SKM-1 treated with dmso at 0.1 percent for 144 hours (cell line): ENCODE data around the gene TNFRSF6B.

Experiments used
- DNase-seq: peaks from one replicate; lab custom pipeline; 2025; ENCODE audit not compliant: unreplicated experiment; lab: John Stamatoyannopoulos, UW

The TNFRSF6B gene

DNA sequence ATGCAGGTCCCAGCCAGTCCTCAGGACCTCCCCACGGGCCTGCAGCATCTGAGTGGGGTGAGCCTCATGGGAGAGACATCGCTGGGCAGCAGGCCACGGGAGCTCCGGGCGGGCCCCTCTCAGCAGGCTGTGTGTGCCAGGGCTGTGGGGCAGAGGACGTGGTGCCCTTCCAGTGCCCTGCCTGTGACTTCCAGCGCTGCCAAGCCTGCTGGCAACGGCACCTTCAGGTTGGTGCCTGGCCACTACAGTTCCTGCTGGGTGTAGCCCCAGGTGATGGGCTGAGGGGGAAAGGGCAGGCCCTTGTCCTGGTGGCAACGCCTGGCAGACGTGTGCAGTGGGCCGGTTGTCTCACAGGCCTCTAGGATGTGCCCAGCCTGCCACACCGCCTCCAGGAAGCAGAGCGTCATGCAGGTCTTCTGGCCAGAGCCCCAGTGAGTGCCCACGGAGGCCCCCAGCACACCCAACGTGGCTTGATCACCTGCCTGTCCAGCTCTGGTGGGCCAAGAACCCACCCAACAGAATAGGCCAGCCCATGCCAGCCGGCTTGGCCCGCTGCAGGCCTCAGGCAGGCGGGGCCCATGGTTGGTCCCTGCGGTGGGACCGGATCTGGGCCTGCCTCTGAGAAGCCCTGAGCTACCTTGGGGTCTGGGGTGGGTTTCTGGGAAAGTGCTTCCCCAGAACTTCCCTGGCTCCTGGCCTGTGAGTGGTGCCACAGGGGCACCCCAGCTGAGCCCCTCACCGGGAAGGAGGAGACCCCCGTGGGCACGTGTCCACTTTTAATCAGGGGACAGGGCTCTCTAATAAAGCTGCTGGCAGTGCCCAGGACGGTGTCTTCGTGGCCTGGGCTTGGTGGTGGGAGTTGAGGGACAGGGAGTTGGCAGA, 787 bp upstream of the TNFRSF6B start:
- no peak for DNase-seq

DNA sequence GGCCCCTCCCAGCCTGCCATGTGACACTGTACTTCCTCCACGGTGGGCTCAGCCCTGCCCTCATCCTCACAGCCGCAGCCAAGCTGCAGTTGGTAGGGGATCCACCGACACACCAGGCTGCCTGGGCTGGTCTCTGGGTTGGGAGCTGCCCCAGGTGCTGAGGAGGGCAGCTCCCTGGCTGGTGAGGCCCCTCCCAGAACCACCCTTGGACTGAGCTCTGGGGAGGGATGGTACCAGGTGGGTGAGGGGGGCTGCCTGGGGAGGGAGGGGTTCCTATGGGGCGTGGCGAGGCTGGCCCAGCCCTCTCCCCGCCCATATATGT, 185 bp upstream of the TNFRSF6B start:
- DNase-seq: no peak

DNA sequence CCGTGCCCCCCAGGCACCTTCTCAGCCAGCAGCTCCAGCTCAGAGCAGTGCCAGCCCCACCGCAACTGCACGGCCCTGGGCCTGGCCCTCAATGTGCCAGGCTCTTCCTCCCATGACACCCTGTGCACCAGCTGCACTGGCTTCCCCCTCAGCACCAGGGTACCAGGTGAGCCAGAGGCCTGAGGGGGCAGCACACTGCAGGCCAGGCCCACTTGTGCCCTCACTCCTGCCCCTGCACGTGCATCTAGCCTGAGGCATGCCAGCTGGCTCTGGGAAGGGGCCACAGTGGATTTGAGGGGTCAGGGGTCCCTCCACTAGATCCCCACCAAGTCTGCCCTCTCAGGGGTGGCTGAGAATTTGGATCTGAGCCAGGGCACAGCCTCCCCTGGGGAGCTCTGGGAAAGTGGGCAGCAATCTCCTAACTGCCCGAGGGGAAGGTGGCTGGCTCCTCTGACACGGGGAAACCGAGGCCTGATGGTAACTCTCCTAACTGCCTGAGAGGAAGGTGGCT, 960 bp downstream of the TNFRSF6B start:
- no peak for DNase-seq

DNA sequence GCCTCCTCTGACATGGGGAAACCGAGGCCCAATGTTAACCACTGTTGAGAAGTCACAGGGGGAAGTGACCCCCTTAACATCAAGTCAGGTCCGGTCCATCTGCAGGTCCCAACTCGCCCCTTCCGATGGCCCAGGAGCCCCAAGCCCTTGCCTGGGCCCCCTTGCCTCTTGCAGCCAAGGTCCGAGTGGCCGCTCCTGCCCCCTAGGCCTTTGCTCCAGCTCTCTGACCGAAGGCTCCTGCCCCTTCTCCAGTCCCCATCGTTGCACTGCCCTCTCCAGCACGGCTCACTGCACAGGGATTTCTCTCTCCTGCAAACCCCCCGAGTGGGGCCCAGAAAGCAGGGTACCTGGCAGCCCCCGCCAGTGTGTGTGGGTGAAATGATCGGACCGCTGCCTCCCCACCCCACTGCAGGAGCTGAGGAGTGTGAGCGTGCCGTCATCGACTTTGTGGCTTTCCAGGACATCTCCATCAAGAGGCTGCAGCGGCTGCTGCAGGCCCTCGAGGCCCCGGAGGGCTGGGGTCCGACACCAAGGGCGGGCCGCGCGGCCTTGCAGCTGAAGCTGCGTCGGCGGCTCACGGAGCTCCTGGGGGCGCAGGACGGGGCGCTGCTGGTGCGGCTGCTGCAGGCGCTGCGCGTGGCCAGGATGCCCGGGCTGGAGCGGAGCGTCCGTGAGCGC, 1.6 kb downstream of the TNFRSF6B start:
- no peak for DNase-seq

DNA sequence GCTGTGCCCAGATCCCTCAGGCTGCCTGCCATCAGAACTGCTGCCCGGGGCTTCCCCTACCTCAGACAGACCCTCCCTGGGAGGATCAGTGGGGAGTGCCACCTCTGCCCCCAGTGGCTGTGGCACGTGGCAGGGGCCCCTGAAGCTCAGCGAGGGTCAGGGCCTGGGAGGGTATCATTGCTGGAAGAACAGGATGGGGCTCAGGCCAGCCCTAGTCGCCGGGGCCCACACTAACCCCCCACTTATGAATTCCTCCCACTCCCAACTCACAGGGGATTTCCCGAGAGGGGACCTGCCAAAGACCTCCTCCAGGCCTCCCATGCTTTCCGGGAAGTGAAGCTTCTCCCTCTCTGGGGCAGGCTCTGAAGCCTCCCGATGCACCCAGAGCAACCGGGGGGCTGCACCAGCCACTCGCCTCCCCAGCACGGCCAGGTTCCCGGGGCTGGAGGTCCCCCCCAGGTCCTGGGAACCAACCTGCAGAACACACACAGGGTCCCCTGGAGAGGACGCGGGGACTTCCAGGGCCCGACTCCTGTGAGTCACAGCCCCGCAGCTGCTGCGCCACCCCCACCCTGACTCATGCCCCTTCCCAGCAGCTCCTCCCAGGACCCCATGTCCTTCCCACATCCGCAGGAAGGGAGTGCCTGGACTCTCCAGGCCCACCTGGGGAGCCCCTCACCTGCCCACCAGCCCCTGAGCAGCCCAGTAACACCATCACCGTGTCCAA, 2.5 kb downstream of the TNFRSF6B start:
- DNase-seq: no peak

DNA sequence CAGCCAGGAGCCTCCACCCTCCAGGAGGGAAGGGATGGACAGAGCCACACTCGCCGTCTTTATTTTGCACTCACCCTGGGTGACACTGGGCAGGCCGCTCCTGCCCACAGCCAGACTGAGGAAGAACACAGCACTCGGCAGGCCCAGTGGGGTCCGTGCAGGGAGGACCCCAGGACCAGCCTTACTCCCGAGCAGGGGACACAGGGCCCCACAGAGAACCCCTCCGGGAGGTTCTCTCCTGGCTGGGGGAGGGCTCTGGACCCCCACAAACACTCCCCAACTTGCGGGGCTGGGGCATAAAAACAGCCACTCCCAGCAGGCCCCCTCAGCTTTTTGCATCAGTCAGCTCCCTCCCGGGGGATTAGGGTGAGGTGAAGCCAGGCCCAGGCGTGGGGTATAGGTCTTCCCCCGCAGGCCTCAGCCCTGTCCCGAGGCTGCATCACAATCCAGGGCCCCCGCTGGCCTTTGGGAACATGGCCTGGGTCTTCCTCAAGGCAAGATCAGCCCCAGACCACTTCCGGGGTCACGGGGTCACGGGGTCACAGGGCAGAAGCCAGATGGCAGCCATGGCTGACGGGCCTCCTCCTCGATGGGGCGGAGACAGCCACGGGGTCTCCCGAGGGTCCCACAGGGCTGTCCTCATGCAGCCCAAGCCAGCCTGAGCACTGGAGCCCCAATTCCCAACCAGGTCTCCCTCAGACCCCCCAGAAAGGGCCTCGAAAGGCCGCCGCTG, 3.2 kb downstream of the TNFRSF6B start:
- DNase-seq: no peak

DNA sequence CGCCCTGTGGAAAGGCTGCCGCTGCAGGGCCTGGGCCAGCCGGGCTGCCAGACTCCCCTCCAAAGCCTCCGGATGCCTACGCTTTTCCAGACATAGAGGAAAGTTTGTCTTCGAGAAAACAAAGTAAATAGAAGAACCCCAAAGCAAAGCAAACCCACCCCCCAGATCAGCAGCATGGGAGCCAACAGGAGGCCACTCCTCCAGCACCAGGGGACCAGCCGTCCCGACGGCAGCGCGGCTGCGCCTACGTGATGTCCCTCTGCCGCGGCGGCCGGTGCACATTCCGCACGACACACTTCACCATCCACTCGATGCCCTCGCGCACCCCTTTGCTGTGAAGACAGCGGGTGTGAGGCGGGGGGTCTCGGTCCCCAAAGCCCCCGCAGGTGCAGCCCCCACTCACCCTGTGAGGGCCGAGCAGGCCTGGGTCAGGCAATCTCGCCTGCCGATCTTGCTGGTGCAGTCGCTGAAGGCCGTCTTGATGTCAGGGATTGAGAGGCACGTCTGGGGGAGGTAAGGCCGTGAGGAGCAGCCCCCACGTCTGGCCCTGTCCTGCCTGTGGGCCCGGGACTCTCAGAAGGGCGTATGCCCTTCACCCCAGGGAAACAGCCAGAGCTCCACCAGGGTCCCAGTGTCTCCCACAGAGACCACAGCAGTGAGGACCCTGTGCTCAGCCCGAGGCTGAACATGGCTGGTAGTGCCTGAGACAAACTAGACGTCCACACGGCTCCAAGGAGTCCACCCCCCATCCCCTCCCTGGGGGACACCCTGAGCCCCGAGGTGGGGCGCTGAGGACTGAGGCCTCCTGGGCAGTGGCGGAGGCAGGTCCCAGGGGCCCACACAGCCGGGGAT, 4.0 kb downstream of the TNFRSF6B start:
- DNase-seq: no peak

DNA sequence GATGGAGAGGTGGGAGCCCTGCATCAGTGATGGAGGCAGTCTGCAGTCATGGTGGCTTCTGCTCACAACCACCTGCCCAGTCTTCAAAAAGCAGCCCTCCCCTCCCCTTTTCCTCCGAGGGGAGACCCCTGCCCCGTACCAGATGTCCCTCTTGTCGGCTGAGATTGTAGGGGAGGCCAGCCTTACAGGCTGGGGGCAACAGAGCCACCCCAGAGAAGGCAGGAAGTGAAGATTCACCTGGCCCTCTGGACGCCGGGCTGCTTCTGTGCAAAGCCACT, 4.5 kb downstream of the TNFRSF6B start:
- DNase-seq: no peak

DNA sequence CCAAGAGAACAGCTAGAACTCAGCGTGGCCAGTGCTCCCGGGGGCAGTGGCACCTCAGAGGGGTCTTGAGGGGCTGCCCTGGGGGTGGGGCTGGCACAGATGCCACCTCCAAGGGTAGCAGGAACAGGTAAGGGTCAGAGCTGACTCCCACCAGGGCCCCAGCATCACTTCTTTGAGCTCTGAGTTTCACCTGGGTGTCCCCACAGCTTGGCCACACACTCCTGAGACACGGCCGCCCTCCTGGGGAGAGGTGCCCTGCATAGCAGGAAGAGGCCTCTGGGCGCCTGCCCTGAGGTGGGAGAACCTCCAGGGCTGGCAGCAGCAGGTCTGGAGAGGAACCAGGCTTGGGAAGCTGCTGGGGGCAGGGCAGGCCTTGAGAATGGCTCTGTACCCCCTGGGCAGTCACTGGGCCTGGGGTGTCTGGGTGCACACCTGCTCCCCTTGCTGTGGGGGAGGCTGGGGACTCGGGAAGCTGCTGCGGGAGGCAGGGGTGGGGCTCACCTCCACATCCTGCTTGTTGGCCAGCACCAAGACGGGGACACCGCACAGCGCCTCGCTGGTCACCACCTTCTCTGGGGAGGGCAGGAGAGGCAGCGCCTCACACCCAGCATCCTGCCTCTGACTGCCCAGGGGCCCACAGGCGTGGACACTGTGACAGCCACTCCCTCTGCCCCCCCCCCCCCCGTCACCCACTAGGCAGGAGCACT, 5.0 kb downstream of the TNFRSF6B start:
- no peak for DNase-seq

DNA sequence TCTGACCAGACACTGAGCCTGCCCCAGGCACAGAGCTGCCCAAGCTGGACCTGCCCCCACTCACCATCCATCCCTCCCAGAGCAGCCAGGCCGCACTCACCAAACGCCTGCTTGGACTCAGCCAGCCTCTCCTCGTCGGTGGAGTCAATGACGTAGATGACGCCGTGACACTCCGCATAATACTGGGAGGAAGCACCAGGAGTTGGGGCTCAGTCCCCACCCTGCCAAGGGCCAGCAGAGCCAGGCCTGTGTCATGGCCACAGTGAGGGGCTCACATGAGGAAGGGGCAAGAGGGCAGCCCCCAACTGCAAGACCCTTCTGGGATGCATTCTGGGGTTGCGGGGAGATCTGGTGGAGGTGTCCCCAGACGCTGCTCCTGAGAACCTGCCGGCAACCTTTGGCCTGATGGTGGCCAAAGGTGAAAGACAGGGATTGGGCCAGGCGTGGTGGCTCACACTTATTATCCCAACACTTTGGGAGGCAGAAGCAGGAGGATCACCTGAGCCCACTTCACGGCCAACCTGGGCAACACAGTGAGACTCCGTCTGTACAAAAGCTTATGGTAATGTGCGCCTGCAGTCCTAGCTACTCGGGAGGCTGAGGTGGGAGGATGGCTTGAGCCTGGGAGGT, 5.7 kb downstream of the TNFRSF6B start:
- DNase-seq: no peak

DNA sequence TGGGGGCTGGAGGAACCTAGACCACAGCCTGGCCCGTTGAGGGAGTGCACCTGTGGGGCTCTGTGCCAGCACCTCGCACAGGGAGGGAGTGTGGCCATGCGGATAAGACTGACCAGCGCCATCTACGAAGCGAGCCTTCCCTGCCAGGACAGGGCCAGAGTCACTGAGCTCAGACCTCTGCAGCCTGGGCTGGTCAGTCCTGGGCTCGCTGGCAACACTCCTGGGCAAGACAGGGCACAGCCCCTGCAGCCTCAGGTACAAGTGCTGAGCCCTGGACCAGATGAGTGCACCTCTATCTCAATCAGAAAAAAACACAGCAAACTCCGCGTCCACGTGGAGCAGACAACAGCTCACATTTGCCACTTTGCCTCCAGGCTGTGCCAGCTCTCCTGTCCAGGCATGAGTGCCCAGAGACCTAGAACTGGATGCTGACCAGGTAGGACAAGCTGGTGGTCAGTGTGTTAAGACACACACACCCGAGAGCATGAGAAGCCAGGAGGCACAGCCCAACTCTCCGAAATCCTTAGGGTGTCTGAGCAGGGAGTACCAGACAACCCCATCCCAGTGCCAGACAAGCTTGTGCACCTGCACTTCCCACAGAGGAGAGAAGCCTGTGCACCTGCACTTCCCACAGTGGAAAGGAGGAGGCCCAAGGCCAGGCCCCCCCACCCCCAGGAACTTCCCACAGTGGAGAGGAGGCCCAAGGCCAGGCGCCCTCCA, 6.5 kb downstream of the TNFRSF6B start:
- DNase-seq: no peak

DNA sequence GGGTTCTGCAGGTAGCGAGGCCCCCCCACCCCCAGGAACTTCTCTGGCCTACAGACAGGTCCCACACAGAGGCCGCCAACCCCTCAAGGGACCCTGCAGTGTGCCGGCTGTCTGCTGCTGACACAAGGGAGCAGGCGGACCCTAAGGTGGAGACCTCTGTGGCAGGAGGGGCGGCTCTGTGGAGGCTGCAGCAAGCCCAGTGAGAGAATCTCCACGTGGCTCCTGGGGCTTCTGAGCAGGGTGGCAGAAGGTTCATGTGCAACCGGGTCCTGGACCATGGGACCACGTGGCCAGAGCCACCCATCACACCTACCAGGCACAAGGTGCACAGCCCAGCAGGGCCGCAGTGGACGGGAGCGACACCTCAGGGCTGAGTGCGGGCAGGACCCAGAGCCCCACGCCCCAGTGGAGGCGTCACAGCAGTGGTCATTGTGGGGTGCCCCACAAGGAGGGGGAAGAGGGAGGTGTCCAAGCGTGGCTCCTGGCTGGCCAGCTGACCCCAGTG, 7.1 kb downstream of the TNFRSF6B start:
- no peak for DNase-seq

DNA sequence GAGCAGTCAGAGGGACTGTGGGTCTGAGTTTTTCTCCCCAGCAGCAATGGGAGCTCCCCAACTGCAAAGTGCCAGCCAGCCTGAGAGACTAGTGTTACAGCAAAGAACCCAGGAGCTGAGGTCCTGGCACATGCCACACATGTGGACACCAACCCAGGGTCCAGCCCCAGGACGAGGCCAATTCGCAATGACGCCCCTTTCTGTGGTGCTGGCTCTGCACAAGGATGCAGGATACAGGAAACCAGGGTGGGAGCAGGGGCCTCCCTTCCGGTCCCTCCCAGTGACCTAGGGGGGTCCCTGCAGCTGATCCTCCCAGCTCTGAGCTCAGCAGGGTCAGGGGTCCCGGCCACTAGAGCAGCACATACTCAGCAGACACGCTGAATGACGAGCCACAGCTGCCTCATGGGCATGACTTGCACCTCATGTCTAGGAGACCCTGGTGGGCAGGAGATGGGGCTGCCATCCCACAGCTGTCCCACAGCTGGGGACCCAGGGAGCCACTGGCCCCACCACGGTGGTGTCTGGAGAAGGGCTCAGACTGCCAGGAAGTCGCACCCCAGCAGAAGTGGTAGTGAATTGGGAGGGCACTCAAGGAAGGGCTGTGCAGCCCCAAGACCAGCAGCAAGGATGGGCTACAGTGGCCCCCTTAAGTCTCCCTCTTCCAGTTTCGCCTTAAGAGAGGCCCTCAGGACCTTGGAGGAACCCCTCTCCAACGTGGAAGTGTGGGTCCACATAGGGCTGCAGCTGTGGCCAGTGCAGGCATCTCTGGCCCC, 7.7 kb downstream of the TNFRSF6B start:
- no peak for DNase-seq

DNA sequence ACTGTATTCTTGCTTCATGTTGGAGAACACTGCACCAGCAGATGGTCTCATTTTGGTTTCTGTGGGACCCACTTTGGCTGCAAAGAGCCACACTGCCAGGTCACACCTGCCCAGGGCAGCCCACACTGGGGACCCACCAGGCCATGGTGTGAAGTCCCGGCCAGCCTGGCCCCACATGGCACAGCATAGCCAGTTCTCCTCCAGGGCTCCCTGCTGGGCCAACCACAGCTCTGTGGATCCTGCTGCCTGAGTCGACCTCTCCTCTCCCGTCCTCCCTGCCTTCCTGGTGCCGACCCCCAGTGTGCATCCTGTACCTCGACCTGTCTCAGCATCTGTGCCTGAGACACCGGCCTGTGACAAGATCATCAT, 8.3 kb downstream of the TNFRSF6B start:
- DNase-seq: no peak

DNA sequence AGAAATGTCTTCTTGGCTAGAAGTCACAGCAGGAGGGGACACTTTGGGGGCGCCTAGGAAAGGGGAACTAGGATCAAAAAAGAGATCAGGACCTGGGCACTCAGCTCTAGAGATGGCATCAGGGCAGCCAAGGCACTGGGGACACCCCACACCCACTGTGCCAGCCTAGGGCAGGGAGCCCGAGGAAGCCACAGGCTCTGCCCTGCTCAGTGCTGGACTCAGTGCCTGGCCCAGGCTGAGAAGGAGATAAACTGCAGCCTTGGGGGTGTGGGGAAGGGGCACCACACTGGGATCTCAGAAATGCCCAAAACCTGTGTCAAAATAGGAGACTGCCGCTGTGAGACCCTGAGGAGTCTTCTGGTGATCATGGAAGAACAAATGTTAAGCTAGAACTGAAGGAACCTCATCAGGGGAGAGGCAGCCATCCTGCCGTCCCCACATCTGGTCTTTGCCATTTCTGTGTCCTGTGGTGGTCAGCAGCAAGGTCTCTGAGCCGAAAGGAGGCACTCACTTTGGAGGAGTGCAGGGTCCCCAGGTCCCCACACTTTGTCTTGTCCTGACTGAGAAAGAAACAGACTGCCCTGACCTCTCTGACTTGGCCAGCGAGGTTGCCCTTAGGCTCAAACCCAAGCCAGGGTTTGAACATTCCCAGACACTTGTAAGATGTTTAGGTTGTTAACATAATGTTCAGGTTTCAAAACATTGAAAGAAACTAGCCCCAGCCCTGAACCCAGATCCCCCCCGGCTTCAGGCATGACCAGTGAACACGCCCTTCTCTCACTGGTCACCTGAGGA, 9.0 kb downstream of the TNFRSF6B start:
- DNase-seq: no peak

DNA sequence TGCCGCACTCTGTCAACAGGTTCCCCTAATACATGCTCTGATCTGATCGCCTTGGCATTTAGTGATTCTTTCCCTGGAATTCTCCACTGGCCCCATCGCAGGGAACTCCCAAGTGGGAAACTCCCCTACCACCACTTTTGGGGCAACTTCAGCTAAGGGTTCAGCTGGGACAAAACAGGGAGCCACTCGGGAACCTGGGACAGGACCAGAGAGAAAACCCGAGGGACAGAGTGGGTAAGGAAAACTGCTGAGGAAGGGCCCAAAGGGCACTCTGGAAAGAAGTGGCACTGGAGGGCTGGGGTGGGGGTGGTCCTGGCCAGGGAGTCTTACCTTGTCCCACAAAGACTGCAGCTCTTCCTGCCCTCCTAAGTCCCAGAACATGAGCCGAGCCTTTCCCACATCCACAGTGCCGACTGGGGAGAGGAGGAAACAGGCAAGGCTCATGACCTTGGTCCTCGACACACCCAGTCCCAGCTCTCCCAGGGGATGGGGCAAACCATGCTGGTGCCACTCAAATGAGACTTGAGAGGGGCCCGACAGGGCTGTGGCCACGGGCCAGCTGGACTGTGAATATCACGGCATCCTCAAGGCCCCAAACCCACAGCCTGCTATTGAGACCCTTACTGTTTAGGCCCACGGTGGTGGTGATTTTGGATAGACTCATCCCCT, 9.7 kb downstream of the TNFRSF6B start:
- DNase-seq: no peak
